ENCODE measurements around the gene PLCH1. TPM values are rescaled to one million over a fixed set of nuclear protein-coding genes. Genes with fewer than 3 reads are reported as not detected.

Gene PLCH1
- total RNA-seq, 1 experiment from 2014 or later: 8.9 TPM

GRCh38 chr3:155697542-155697941, 47.3 kb downstream of the PLCH1 start (continued):
- TF ChIP-seq E2F1 (CRISPR knock-in tag; IDR thresholded peaks at IDR 0.05) (no peak), ERG (CRISPR knock-in tag; IDR thresholded peaks at IDR 0.05) (no peak), USF2 (CRISPR knock-in tag; IDR thresholded peaks at IDR 0.05) (no peak), FOXK1 (CRISPR knock-in tag; IDR thresholded peaks at IDR 0.05) (no peak), EMX1 (CRISPR knock-in tag; IDR thresholded peaks at IDR 0.05) (no peak), MAX (CRISPR knock-in tag; IDR thresholded peaks at IDR 0.05) (no peak)

- TF ChIP-seq ZNF425 (CRISPR knock-in tag; conservative IDR thresholded peaks at IDR 0.05) (no peak), ZNF512 (CRISPR knock-in tag; IDR thresholded peaks at IDR 0.05; ENCODE audit: borderline replicate concordance) (no peak), ERG (CRISPR knock-in tag; IDR thresholded peaks at IDR 0.05) (no peak), ZMAT4 (CRISPR knock-in tag; IDR thresholded peaks at IDR 0.05) (no peak), ZNF121 (CRISPR knock-in tag; IDR thresholded peaks at IDR 0.05) (no peak), MXD4 (CRISPR knock-in tag; IDR thresholded peaks at IDR 0.05; ENCODE audit: borderline replicate concordance) (no peak), GTF2I (CRISPR knock-in tag; conservative IDR thresholded peaks at IDR 0.05) (no peak), NFE2L1 (CRISPR knock-in tag; IDR thresholded peaks at IDR 0.05) (no peak), NR3C1 (CRISPR knock-in tag; conservative IDR thresholded peaks at IDR 0.05; ENCODE audit: low read depth) (no peak), ZNF396 (CRISPR knock-in tag; IDR thresholded peaks at IDR 0.05; ENCODE audit: borderline replicate concordance) (no peak), ZNF138 (CRISPR knock-in tag; conservative IDR thresholded peaks at IDR 0.05) (no peak)
- Mint-ChIP-seq H3K4me3 (no peak overlapping the region), H3K27me3 (ENCODE audit: low read depth) (no peaks in the 10 kb centered on the region), H3K36me3 (no peaks in the 10 kb centered on the region), H3K4me1 (peaks cover 13% of the 10 kb centered on the region; the same call in 1 of the 2 replicates), H3K27ac (no peak overlapping the region), H3K9me3 (no peaks in the 10 kb centered on the region)
- DNase-seq (ENCODE audit: low spot score): no peak
- ATAC-seq: peak; percentile 20; the same call in 1 of the 2 replicates
- POLR2A ChIA-PET: no interaction called here
- CTCF ChIA-PET: interaction anchor here (1.1 kb wide), 1 partner anchor 11 kb away, joined by 3 read pairs; no protein-coding TSS in a partner anchor
These were observed 54.0 kb downstream of the PLCH1 start for GRCh38 chr3:155690921-155691320.
